Measurements from ENCODE around the gene FKBP1B.

GRCh38 chr2:24011250-24012104 is 38.1 kb upstream of the FKBP1B start:
- TF ChIP-seq YY1 (IDR thresholded peaks at IDR 0.05; ENCODE audit: low read depth) (no peak), FOXM1 (IDR thresholded peaks at IDR 0.05; ENCODE audit: borderline replicate concordance, low read depth) (no peak), NFIC (IDR thresholded peaks at IDR 0.05) (no peak), EP300 (IDR thresholded peaks at IDR 0.05; ENCODE audit: borderline replicate concordance) (no peak), EGR1 (IDR thresholded peaks at IDR 0.05) (no peak), CREB1 (IDR thresholded peaks at IDR 0.05; ENCODE audit: low read depth) (no peak), CEBPB (IDR thresholded peaks at IDR 0.05) (no peak)

Measured in Ishikawa (cell line).